ENCODE measurements around the gene ARID1B. TPM values are rescaled to one million over a fixed set of nuclear protein-coding genes. Genes with fewer than 3 reads are reported as not detected.

ARID1B gene
- total RNA-seq, 1 donor from 2014 or later = 97.2 TPM

GRCh38 chr6:156955494-156956183 lies 178.5 kb downstream of the ARID1B start:
- H3K36me3 Mint-ChIP-seq = peaks cover 9% of the 10 kb centered on the region

GRCh38 chr6:156956286-156956685 lies 179.1 kb downstream of the ARID1B start:
- Mint-ChIP-seq H3K27me3 (no peaks in the 10 kb centered on the region), H3K27ac (no peak overlapping the region), H3K36me3 (peaks cover 9% of the 10 kb centered on the region), H3K4me3 (no peak overlapping the region), H3K4me1 (ENCODE audit: unreplicated experiment) (peaks cover 43% of the 10 kb centered on the region), H3K9me3 (no peaks in the 10 kb centered on the region)
- DNase-seq (ENCODE audit: extremely low spot score, unreplicated experiment) = no peak
- no peak for TF ChIP-seq CTCF (conservative IDR thresholded peaks at IDR 0.05)

More at GRCh38 chr6:156955494-156956183, 178.5 kb downstream of the ARID1B start:
- Mint-ChIP-seq H3K27me3 (no peaks in the 10 kb centered on the region), H3K4me1 (ENCODE audit: unreplicated experiment) (peaks cover 43% of the 10 kb centered on the region), H3K4me3 (no peak overlapping the region), H3K9me3 (no peaks in the 10 kb centered on the region), H3K27ac (peak overlapping the region; percentile 88)
- DNase-seq (ENCODE audit: extremely low spot score, unreplicated experiment) = no peak
- no peak for TF ChIP-seq CTCF (conservative IDR thresholded peaks at IDR 0.05)

GRCh38 chr6:156957931-156958547 lies 180.9 kb downstream of the ARID1B start:
- Mint-ChIP-seq H3K4me1 (ENCODE audit: unreplicated experiment) (peaks cover 33% of the 10 kb centered on the region), H3K27ac (no peak overlapping the region), H3K4me3 (no peak overlapping the region), H3K9me3 (no peaks in the 10 kb centered on the region), H3K27me3 (no peaks in the 10 kb centered on the region), H3K36me3 (peaks cover 6% of the 10 kb centered on the region)
- no peak for DNase-seq (ENCODE audit: extremely low spot score, unreplicated experiment)
- TF ChIP-seq CTCF (conservative IDR thresholded peaks at IDR 0.05) = no peak

- no peak for TF ChIP-seq CTCF (conservative IDR thresholded peaks at IDR 0.05)
- DNase-seq (ENCODE audit: extremely low spot score, unreplicated experiment) = no peak
- Mint-ChIP-seq H3K27me3 (no peaks in the 10 kb centered on the region), H3K9me3 (no peaks in the 10 kb centered on the region), H3K4me3 (no peak overlapping the region), H3K4me1 (ENCODE audit: unreplicated experiment) (peaks cover 21% of the 10 kb centered on the region), H3K27ac (no peak overlapping the region), H3K36me3 (peaks cover 6% of the 10 kb centered on the region)
Observed at GRCh38 chr6:156960525-156960924, 183.3 kb downstream of the ARID1B start.

GRCh38 chr6:156961282-156961892 lies 184.2 kb downstream of the ARID1B start:
- H3K27me3 Mint-ChIP-seq = no peaks in the 10 kb centered on the region

More at GRCh38 chr6:156961282-156961892, 184.2 kb downstream of the ARID1B start:
- Mint-ChIP-seq H3K4me1 (ENCODE audit: unreplicated experiment) (peaks cover 20% of the 10 kb centered on the region), H3K4me3 (no peak overlapping the region), H3K36me3 (peaks cover 6% of the 10 kb centered on the region), H3K27ac (no peak overlapping the region), H3K9me3 (no peaks in the 10 kb centered on the region)
- no peak for DNase-seq (ENCODE audit: extremely low spot score, unreplicated experiment)
- TF ChIP-seq CTCF (conservative IDR thresholded peaks at IDR 0.05) = no peak
